DMS 273 treated with DMSO at 0.1 percent for 48 hours (cell line): ENCODE data around the gene EXOC6.
A peak's percentile ranks its signal among the peaks of the same experiment; 100 is the strongest.

Source experiments
- DNase-seq: peaks from one replicate; lab custom pipeline; 2025; lab: John Stamatoyannopoulos, UW

Gene EXOC6

DNA sequence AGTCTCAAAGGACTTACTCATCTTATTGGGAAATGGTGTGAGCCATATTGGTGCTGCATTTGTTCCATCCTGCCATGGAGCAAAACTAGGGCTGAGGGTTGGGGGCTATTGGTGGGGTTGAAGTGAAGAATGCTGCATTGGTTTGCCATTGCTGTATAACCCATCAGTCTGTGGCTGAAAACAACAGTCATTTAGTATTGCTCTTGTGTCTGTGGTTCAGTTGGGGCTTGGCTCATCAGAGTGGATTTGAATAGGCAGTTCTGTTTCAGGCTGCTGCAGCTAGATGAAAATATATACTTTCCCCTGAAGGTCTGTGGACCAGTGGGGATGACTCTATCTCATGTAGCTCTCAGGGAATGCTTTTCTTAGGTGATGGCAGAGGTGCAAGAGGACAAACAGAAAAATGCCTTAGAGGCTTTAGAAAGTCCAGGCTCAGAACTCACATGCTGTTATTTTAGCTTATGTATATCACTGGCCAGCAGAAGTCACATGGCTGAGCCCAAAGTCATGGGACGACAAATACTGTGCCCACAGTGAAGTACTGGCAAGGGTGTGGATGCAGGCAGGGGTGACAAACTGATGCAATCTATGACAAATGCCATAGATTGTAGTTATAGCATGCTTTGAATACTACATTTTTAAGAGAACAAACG lies 15.2 kb upstream of the EXOC6 start:
- no peak for DNase-seq

DNA sequence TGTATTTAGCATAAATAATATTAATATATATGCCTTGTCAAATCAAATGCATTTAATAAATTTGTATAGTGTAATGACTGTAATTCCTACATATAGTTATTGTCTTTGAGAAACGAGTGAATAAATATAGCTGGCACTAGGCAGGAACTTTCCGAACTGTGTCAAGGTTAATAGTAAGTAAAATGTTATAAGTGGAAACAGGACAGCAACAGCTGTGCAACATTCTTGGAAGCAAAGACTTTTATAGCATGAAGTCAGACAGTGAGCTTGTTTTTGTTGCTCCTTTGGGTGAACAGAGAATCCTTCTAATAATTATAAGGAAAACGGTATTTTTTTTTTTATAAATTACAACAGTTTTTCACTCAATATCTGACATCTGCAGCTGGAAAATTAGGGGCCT lies 14.0 kb upstream of the EXOC6 start:
- DNase-seq = no peak

GRCh38 chr10:92834986-92835385 lies 13.3 kb upstream of the EXOC6 start:
- no peak for DNase-seq

- no peak for DNase-seq
Measured at GRCh38 chr10:92837456-92837855, 10.9 kb upstream of the EXOC6 start.

DNA sequence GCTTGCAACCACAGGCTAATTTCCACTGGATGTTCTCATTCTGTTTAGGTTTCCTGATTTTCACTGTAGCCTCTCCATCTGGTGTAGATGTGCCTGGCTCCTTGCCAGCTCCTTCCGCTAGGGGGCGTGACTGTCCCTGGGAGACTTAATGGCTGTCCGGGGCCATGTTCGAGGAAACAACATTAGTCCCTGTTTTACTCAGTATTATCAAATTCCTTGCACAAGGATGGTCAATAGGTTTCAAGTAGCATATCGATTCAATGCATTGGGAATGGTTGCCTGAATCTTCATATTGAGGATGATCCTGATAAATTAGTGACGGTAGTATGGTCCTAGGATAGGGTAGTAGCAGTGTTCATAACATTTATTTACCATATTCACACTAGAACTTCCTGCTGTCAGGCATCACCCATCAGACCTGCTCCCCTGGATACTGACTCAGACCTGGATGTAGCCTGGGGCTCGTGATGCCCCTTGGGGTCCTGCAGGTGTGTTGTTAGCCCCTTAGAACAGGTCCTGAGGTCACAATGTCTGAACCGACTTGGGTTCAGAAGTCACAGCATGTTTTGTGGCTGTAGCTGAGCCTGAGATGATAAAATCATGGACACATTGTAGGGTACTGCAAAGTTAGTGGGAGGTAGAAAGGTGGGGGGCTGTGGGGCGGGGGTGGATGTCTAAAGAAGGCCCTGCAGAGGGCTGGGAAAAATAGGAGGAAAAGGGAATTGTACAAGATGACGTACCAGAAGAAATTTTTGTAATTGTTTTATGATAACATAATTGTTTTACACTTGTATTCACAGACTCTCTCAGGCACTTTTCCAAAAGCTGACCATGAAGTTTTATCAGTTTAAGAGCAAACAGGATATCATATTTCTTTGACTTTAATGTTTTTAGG lies 8.9 kb upstream of the EXOC6 start:
- DNase-seq = peak; percentile 43

GRCh38 chr10:92844746-92845145 lies 3.6 kb upstream of the EXOC6 start:
- DNase-seq = no peak

DNA sequence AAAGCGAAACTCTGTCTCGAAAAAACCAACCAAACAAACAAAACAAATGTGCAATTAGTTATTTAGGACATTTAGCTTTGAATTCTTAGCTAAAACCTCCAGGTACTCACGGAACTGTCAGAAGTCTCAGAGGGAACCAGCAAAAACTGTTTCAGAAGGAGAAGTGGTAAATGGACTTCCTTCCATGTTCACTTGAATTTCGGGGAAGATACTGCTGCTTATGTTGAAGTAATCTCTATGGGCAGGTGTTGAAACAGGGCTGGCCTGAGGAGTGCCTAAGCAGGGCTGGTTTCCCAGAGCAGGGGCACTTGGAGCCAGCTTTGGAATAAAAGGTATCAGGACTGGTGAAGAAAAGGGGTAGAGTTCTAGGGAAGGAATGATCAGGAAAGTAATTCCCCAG lies 2.4 kb upstream of the EXOC6 start:
- no peak for DNase-seq

DNA sequence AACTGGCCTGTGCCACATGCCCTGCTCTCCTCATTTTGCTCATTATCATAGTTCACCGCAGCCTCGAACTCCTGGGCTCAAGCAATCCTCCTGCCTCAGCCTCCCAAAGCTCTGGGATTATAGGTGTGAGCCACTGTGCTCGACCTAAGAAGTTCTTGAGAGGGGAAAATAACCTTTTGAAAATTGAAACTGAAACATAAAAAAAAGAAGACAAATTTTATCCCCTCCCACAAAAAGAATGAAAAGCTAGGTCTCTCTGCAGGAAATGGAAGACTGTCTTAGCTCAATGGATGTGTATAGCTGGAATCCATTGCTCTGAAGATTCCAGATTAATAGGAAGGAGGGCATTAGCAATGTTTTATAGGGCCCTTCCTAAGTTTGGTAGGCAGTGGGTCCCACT lies 2.0 kb upstream of the EXOC6 start:
- no peak for DNase-seq

DNA sequence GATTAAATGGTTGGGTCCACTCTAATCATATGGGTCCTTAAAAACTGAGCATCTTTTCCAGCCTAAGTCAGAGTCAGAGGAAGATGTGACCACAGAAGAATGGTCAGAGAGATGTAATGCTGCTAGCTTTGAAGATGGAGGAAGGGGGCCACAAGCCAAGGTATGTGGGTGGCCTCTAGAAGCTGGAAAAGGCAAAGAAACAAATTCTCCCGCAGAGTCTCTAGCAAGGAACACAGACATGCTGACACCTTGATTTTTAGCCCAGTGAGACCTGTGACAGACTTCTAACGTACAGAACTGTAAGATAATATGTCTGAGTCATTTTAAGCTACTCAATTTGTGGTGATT lies 1.5 kb upstream of the EXOC6 start:
- DNase-seq = no peak

GRCh38 chr10:92847202-92847864 lies 987 bp upstream of the EXOC6 start:
- no peak for DNase-seq

- DNase-seq = no peak
Measured at GRCh38 chr10:92848037-92848440, 281 bp upstream of the EXOC6 start.

GRCh38 chr10:92849234-92849525 lies 860 bp downstream of the EXOC6 start:
- no peak for DNase-seq

DNA sequence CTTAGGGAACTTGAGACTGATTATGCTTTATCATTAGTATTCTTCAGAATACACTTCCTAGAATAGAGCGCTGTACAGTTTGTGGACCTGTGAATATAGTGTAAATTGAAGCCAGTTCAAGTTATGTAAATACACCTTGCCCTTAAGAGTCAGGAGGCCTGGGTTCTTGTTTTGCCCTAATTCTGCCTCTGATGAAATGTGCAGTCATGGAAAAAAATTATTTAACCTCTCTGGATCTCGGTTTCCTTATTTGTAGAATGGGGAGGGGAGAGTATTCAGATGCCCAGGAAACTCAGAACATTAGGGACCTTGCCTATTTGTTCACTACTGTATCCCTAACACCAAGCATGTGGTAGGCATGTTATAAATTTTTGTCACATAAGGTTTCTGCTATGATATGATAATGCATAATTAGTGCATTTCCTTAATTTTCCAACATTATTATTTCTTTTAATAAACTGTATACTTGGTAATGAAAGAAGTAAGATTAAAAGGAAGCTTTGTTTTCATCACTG lies 1.3 kb downstream of the EXOC6 start:
- no peak for DNase-seq

GRCh38 chr10:92850185-92850584 lies 1.9 kb downstream of the EXOC6 start:
- no peak for DNase-seq

GRCh38 chr10:92851003-92851402 lies 2.7 kb downstream of the EXOC6 start:
- no peak for DNase-seq

- no peak for DNase-seq
Measured at GRCh38 chr10:92855560-92855959, 7.2 kb downstream of the EXOC6 start.

DNA sequence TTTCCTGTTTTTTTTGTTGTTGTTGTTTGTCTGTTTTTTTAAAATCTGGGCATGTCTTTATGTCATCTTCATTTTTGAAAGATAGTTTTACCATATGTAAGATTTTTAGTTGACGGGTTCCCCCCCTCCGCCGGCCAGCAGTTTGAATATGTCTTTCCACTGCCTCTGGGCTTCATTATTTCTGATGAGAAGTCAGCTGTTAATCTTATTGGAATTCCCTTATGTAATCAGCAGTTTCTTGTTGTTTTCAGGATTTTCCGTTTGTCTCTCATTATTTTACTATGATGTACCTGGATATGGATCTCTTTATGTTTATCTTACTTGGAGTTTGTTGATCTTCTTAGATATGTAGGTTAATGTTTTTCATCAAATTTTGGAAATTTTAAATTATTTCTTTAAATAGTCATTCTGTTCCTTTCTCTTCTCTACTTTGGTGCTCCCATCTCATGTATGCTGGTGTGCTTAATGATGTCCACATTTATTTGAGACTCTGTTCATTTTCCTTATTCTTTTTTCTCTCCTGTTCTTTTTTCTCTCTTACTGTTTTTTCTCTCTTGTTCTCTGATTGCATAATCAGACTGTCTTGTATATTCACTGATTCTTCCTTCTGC lies 9.7 kb downstream of the EXOC6 start:
- no peak for DNase-seq

DNA sequence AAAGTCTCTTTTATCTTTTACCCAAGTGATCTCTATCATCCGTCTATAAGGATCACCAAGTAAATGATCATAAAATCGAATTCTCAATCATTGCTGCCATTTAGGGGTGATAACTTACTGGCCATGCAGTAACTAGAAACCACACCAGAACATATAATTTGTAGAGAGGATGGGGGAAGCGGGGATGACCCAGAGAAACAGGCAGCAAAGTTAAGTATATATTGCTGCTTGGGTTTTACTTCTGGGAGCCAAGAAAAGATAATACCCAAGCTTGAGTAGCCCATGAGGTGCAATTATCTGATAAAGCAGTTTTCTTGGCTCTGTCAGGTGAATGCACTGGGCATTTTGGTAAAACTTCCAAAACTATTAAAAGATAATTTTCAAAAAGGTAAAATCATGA lies 18.9 kb downstream of the EXOC6 start:
- DNase-seq = no peak

GRCh38 chr10:92868036-92868435 lies 19.7 kb downstream of the EXOC6 start:
- no peak for DNase-seq

DNA sequence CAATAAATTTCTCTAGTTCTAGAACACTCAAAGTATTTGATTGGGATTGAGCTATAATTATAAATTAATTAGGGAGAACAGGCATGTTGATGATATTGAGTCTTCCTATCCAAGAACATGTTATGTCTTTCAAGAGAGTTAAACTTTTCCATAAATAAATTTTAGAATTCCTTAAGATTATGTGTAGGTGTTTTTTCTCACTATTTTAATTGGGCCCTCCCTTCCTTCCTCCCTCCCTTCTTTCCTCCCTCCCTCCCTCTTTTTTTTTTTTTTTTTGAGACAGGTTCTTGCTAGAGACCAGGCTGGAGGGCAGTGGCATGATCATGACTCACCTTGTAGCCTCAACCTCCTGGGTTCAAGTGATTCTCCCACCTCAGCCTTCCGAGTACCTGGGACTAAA lies 20.2 kb downstream of the EXOC6 start:
- no peak for DNase-seq

GRCh38 chr10:92873029-92873428 lies 24.7 kb downstream of the EXOC6 start:
- DNase-seq = no peak

- DNase-seq = no peak
Measured at GRCh38 chr10:92876509-92877036, 28.3 kb downstream of the EXOC6 start.
